Colonic mucosa (tissue), 4 donors: Measurements from ENCODE around the gene RNASE11. TPM values are rescaled to one million over a fixed set of nuclear protein-coding genes. Genes with fewer than 3 reads are reported as not detected.
"Not testable (repeated sequence)": the region's sequence is repeated elsewhere in the genome, so short reads cannot be mapped to it uniquely, and the experiment has no call there.

Experiments
- DNase-seq: peaks from one replicate; pipeline ENCODE4 v3.0.0-alpha.2; 2020
- H3K27ac ChIP-seq: fragments of 200-600 bp; one replicate; pipeline ENCODE4 v1.8.0; 2021
- H3K27me3 ChIP-seq: fragments of 200-600 bp; one replicate; pipeline ENCODE4 v1.8.0; 2021
- H3K36me3 ChIP-seq: fragments of 200-600 bp; one replicate; pipeline ENCODE4 v1.8.0; 2021
- H3K4me1 ChIP-seq: fragments of 200-600 bp; one replicate; pipeline ENCODE4 v1.8.0; 2021; ENCODE audit warnings: mild to moderate bottlenecking
- H3K4me3 ChIP-seq: fragments of 200-600 bp; one replicate; pipeline ENCODE4 v1.8.0; 2021
- H3K9ac ChIP-seq, 2 donors: one replicate each; pipeline ENCODE4 v1.7.0; 2013; ENCODE audit warnings: control low read depth in 2 of 2, low read depth in 2 of 2, low read length in 2 of 2
- H3K9me3 ChIP-seq: fragments of 200-600 bp; one replicate; pipeline ENCODE4 v1.8.0; 2021
- CTCF ChIP-seq: fragments of 200-600 bp; IDR thresholded peaks from one replicate; pipeline ENCODE4 v1.8.0; 2022; ENCODE audit warnings: antibody characterized with exemption, mild to moderate bottlenecking
- intact Hi-C: fragments of 100-400 bp; cut with DNase I; formaldehyde crosslinking; loops from one replicate; pipeline ENCODE4 v1.14.1; 2022
- total RNA-seq, 2 donors: library from RNA; stranded (reverse); fragmentation: NEBNext Ultra II Directional in 1 of 2; extraction: Animal tissue kit (Norgen Biotek cat#: 25700) in 1 of 2; gene quantifications; one replicate each; pipeline ENCODE4 v1.2.1, GENCODE V29; 2021
- donor health status: healthy.
- donor health status: DM: no; HTN: no; CAD: no.
- donor health status: DM: no; HTN: no; CAD: no.

RNASE11 gene
- total RNA-seq, 2 donors from 2014 or later: not detected

DNA sequence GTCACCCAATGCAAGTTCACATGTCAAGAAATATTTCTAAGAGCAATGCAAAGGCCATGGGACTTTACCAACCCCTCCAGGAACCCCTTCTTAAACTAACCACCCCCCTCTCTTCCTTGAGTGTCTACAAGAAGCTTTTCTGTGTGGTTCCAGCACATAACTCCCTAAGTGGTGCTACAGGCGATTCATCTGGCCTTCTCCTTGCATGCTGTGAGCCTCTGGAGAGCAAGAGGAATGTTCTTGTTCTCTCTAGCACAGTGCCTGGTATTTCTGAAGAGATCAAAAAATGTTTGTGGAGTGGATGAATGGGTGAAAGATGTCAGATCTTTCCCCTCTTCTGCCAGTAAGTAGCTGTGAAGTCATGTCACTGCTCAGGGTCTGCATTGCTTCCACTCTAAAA is 9.3 kb upstream of the RNASE11 start:
- H3K9ac ChIP-seq: no peak overlapping the region
- no peak for TF ChIP-seq CTCF
- H3K4me3 ChIP-seq: no peak overlapping the region
- no peak for DNase-seq
- no peaks in the 10 kb centered on the region for H3K36me3 ChIP-seq
- intact Hi-C loops: no loop called here
- H3K27ac ChIP-seq: no peak overlapping the region
- H3K9me3 ChIP-seq: no peaks in the 10 kb centered on the region
- H3K4me1 ChIP-seq: no peaks in the 10 kb centered on the region
- no peaks in the 10 kb centered on the region for H3K27me3 ChIP-seq

DNA sequence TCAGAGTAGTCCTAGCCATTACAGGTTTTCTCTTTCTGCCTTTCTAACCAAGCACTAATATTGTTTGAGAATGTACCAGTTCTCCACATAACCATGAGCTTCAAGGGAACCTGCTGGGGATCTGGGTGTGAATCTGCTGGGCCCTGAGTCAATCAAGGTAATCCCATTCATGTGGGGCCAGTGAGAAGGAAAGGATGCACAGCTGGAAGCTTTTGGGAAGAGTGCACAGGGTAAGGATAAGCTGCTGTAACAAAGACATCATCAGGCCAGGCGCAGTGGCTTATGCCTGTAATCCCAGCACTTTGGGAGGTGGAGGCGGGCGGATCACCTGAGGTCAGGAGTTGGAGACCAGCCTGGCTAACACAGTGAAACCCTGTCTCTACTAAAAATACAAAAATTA is 7.9 kb upstream of the RNASE11 start:
- H3K4me3 ChIP-seq, DNase-seq, H3K9ac ChIP-seq, H3K27ac ChIP-seq, intact Hi-C loops, H3K27me3 ChIP-seq, H3K36me3 ChIP-seq, H3K4me1 ChIP-seq, H3K9me3 ChIP-seq: not testable (repeated sequence)

- intact Hi-C loops: no loop called here
- Histone ChIP-seq H3K36me3 (no peaks in the 10 kb centered on the region), H3K4me1 (no peaks in the 10 kb centered on the region), H3K9me3 (no peaks in the 10 kb centered on the region), H3K9ac (no peak overlapping the region), H3K27ac (no peak overlapping the region), H3K27me3 (no peaks in the 10 kb centered on the region), H3K4me3 (no peak overlapping the region)
- TF ChIP-seq CTCF: no peak
- no peak for DNase-seq
These were observed 4.8 kb upstream of the RNASE11 start for GRCh38 chr14:20592574-20592973.

GRCh38 chr14:20591235-20591634 is 3.4 kb upstream of the RNASE11 start, which contains the start of gene RNASE12:
Gene RNASE12 (minus strand): TSS chr14:20591376. CDS start chr14:20590723, 653 bp downstream.
- H3K9ac ChIP-seq: no peak within 1 kb of the TSS
- no peaks in the 10 kb centered on the region for H3K27me3 ChIP-seq
- no peak for TF ChIP-seq CTCF
- no peak for DNase-seq
- intact Hi-C loops: no loop called here
- no peak within 1 kb of the TSS for H3K27ac ChIP-seq
- no peaks in the 10 kb centered on the region for H3K4me1 ChIP-seq
- no peaks in the 10 kb centered on the region for H3K36me3 ChIP-seq
- H3K4me3 ChIP-seq: no peak within 1 kb of the TSS
- H3K9me3 ChIP-seq: no peaks in the 10 kb centered on the region

DNA sequence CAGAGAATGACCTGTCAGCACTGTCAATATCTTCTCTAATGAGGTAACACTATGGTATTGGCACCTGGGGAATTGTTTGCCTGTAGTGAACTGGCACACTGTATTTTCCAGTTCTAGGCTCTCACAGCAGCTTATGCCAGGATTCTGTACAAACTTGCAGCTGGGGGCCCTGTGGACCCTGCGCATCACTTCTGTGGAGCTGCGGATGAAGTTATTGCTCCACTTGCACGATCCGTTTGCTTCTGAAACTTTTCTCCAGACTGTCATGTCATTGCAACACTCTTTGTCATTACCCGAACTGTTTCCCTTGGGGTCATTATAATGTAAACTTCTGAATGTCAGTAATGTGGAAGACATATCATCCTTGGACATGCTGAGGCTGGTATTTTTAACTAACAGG is 3.9 kb downstream of the RNASE11 start:
- Histone ChIP-seq H3K4me1 (no peaks in the 10 kb centered on the region), H3K36me3 (no peaks in the 10 kb centered on the region), H3K9ac (no peak overlapping the region), H3K27me3 (no peaks in the 10 kb centered on the region), H3K9me3 (no peaks in the 10 kb centered on the region), H3K27ac (no peak overlapping the region), H3K4me3 (no peak overlapping the region)
- no peak for DNase-seq
- TF ChIP-seq CTCF: no peak
- intact Hi-C loops: no loop called here

DNA sequence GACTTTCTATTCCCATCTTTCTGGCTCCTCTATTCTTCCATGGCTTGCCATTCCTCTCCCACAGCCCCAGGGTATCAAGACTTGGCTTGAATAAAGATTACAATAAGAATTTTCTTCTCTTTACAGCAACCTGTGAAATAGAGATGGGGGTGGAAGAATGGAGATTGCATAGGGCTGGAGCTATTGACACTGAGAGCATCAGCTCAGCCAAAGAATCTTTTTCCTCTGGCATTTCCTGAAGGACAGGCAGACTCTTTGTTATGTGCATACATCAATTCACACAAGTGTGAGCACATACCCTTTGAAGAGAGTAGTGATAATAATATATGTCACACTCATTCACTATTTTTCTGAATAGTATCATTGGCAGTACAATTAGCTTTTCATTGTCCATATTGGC is 4.7 kb downstream of the RNASE11 start:
- no peaks in the 10 kb centered on the region for H3K36me3 ChIP-seq
- no peak overlapping the region for H3K27ac ChIP-seq
- DNase-seq: no peak
- no peak for TF ChIP-seq CTCF
- H3K4me1 ChIP-seq: no peaks in the 10 kb centered on the region
- intact Hi-C loops: no loop called here
- no peak overlapping the region for H3K4me3 ChIP-seq
- no peaks in the 10 kb centered on the region for H3K27me3 ChIP-seq
- H3K9me3 ChIP-seq: no peaks in the 10 kb centered on the region
- H3K9ac ChIP-seq: no peak overlapping the region
